Uterus (tissue), 4 donors: Measurements from ENCODE around the gene GLIPR2. TPM values are rescaled to one million over a fixed set of nuclear protein-coding genes. Genes with fewer than 3 reads are reported as not detected.

Experiments
- DNase-seq, 2 donors: peaks; one replicate each; pipeline ENCODE4 v3.0.0-alpha.2; 2019 to 2020
- H3K27ac ChIP-seq, 2 donors: fragments of 200-600 bp; sonication (generic); 1 replicate in 1 of 2; 2 replicates in 1 of 2; pipeline ENCODE4 v1.5.1; 2016 to 2018
- H3K27me3 ChIP-seq, 2 donors: fragments of 200-600 bp; sonication (generic); one replicate each; pipeline ENCODE4 v1.5.1; 2018 to 2019; ENCODE audit warnings: control low read depth in 1 of 2
- H3K36me3 ChIP-seq, 2 donors: fragments of 200-600 bp; sonication (generic); one replicate each; pipeline ENCODE4 v1.5.1; 2019; ENCODE audit warnings: control low read depth in 1 of 2
- H3K4me1 ChIP-seq, 2 donors: fragments of 200-600 bp; sonication (generic); one replicate each; pipeline ENCODE4 v1.5.1; 2018 to 2019; ENCODE audit warnings: control low read depth in 1 of 2
- H3K4me3 ChIP-seq, 2 donors: fragments of 200-600 bp; sonication (generic); 1 replicate in 1 of 2; 2 replicates in 1 of 2; pipeline ENCODE4 v1.5.1; 2018 to 2019; ENCODE audit warnings: mild to moderate bottlenecking in 1 of 2
- H3K9me3 ChIP-seq, 2 donors: fragments of 200-600 bp; sonication (generic); one replicate each; pipeline ENCODE4 v1.5.1; 2019; ENCODE audit warnings: control low read depth in 1 of 2
- CTCF ChIP-seq, 4 experiments: fragments of 200-600 bp in 2 of 4; fragments of 450-650 bp in 2 of 4; sonication (generic) in 2 of 4; IDR thresholded peaks; one replicate each; pipeline ENCODE4 v1.5.1; 2016 to 2019; ENCODE audit warnings: antibody characterized with exemption in 4 of 4, mild to moderate bottlenecking in 2 of 4, moderate library complexity in 1 of 4
- POLR2A ChIP-seq, 2 donors: fragments of 450-650 bp; IDR thresholded peaks; one replicate each; pipeline ENCODE4 v1.6.1; 2016; ENCODE audit warnings: antibody characterized with exemption in 2 of 2, mild to moderate bottlenecking in 1 of 2, moderate library complexity in 1 of 2
- intact Hi-C: fragments of 100-400 bp; cut with DNase I; formaldehyde crosslinking; loops from one replicate; pipeline ENCODE4 v1.15.1; 2023; ENCODE audit warnings: low total_unique reads
- total RNA-seq, 4 donors: library from RNA; depleted of rRNA in 3 of 4; stranded (reverse); fragments of >200 nt in 3 of 4; gene quantifications; one replicate each; pipeline versions ENCODE4 v1.1.0 to v1.2.4, GENCODE V29; 2014 to 2023
- donor health status: DM: yes; HTN: yes; CAD: no.

Gene GLIPR2
- total RNA-seq, 4 donors from 2014 or later = 25.6 to 109 (median 60.8) TPM

DNA sequence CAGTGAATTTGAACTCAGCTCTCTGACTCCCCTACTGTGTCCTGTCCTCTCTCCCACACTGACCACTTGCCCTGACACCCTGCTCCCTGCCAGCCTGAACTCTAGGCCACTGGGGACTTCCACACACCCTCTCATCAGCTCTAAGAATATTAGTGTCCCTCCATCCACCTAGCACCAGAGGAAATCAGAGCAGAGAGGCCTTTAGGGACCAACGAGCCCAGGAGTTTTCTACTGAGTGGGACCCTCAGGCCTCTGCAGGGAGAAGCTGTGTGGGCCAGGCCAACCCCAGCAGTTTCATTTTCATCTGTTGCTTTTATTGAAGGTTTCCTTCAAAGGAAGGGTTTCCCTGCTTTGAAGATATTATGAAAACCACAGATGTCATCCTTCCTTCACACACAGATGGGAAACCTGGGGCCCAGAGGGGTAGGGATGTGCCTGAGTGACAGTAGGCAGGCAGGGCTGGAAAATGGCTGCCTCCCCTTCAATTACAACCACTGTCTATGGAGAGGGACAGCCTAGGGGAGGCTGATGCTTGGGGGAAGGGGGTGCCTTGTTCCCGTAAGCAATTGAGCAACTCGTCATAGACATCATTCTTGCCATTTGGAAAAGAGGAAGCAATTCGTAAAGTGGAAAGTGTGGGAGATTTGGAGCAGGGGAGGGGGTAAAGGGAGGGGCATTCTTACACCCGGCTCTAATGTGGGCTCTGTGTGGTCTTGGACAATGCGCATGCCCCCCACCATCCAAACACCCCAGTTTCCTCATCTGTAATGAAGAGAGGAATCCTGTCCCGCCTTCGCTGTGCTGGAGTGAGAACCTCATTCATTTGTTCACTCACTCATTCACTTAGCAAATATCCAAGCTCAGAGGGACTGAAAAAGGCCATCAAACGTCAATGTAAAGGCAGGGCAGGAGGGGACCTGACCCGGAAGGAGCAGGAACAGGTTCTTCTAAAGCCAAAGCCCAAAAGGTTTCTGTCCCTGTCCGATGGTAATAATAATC is 3.9 kb downstream of the GLIPR2 start:
- intact Hi-C loops = no loop called here
- no peaks in the 10 kb centered on the region for H3K9me3 ChIP-seq
- peaks cover 2 to 17% of the 10 kb centered on the region in 2 donors for H3K4me1 ChIP-seq
- no peaks in the 10 kb centered on the region for H3K36me3 ChIP-seq
- no peak for TF ChIP-seq CTCF (IDR thresholded peaks at IDR 0.05)
- TF ChIP-seq POLR2A (IDR thresholded peaks at IDR 0.05) = no peak
- DNase-seq = no peak
- no peak overlapping the region for H3K4me3 ChIP-seq
- H3K27ac ChIP-seq = peak overlapping the region; percentile 81 to 91
- H3K27me3 ChIP-seq = no peaks in the 10 kb centered on the region

DNA sequence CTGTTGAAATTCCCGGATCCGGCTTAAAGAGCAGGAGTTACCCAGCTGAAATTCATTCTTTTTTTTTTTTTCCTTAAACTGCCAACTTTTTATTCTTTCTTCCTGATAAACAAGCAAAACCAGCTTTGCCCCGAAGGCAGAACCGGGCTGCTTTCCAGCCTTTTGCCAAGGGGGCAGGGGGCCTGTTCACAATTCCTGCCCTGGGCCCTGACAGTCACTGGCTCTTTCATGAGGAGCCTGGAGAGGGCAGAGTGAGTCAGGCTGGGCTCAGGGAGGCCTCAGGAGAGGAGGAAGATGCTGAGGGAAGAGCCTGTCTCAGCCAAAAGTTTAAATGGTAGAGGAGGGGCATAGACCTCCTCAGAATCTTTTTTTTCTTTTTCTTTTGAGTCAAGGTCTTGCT is 4.8 kb downstream of the GLIPR2 start:
- Histone ChIP-seq H3K36me3 (no peaks in the 10 kb centered on the region), H3K4me1 (peaks cover 2 to 17% of the 10 kb centered on the region in 2 donors), H3K4me3 (no peak overlapping the region), H3K27ac (peak overlapping the region; percentile 81 to 91), H3K27me3 (no peaks in the 10 kb centered on the region), H3K9me3 (no peaks in the 10 kb centered on the region)
- intact Hi-C loops = no loop called here
- DNase-seq = peak; percentile 62 to 64
- peak; percentile 42 to 68 (median 53) for TF ChIP-seq CTCF (IDR thresholded peaks at IDR 0.05)
- TF ChIP-seq POLR2A (IDR thresholded peaks at IDR 0.05) = no peak

- H3K4me1 ChIP-seq = peaks cover 2 to 17% of the 10 kb centered on the region in 2 donors
- H3K4me3 ChIP-seq = no peak overlapping the region
- H3K27me3 ChIP-seq = no peaks in the 10 kb centered on the region
- peak overlapping the region; percentile 81 to 91 for H3K27ac ChIP-seq
- no peak for DNase-seq
- intact Hi-C loops = no loop called here
- H3K36me3 ChIP-seq = no peaks in the 10 kb centered on the region
- H3K9me3 ChIP-seq = no peaks in the 10 kb centered on the region
- no peak for TF ChIP-seq CTCF (IDR thresholded peaks at IDR 0.05)
- TF ChIP-seq POLR2A (IDR thresholded peaks at IDR 0.05) = no peak
Measured at GRCh38 chr9:36141761-36142160, 5.2 kb downstream of the GLIPR2 start.

DNA sequence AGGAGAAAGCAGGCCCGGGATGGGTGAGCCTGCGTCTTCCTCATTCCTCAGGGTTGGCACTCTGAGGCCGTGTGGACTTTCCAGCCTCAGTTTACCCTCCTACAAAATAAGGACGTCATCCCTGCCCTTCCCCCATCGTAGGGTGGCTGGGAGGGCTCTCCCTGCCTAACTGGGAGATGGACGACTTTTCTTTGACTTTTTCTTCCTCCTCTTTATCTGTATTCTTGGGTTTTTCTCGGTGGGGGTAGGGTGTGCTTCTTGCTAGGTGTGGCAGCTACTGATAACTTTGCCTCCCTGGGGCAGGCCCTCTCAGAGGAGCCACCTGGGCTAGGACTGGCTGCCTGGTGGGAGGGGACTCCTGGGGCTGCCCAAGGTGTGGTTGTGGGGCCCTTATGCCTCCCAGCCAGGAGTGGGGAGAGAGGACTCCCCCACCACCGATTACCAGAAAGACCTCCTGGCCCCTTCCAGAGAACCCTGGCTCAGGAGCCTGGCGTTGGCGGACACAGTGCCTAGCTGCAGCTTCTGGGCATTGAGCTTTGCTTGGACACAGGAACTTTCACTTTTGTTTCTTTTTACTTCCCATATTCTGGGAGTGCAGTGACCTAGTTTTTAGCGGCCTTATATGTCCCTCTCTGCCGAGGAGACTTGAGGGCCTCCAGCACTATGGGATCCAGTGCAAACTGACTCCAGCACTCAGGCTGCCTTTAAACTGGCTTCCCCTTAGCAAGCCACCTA is 6.1 kb downstream of the GLIPR2 start:
- no peaks in the 10 kb centered on the region for H3K27me3 ChIP-seq
- intact Hi-C loops = no loop called here
- H3K4me3 ChIP-seq = peak overlapping the region in 1 of 2 donors; percentile 10
- TF ChIP-seq CTCF (IDR thresholded peaks at IDR 0.05) (no peak), POLR2A (IDR thresholded peaks at IDR 0.05) (no peak)
- no peaks in the 10 kb centered on the region for H3K9me3 ChIP-seq
- peak overlapping the region; percentile 81 to 91 for H3K27ac ChIP-seq
- DNase-seq = no peak
- no peaks in the 10 kb centered on the region for H3K36me3 ChIP-seq
- peaks cover 2 to 17% of the 10 kb centered on the region in 2 donors for H3K4me1 ChIP-seq
